Adipocyte (in vitro differentiated cells): ENCODE data around the gene IPO5.

Experiments
- DNase-seq: peaks from one replicate; pipeline ENCODE4 v3.0.0-alpha.2; 2015; ENCODE audit warnings: low read depth
- H3K27me3 ChIP-seq: replicated peaks from 2 replicates; pipeline ENCODE4 v1.7.0; 2013; ENCODE audit warnings: mild to moderate bottlenecking, low read length, moderate library complexity; ENCODE audit not compliant: control insufficient read depth, insufficient read depth
- H3K36me3 ChIP-seq: 2 replicates; pipeline ENCODE4 v1.7.0; 2013; ENCODE audit warnings: low read length, mild to moderate bottlenecking, moderate library complexity; ENCODE audit not compliant: control insufficient read depth, insufficient read depth, severe bottlenecking
- H3K4me1 ChIP-seq: 2 replicates; pipeline ENCODE4 v1.7.0; 2013; ENCODE audit warnings: mild to moderate bottlenecking, low read length, moderate library complexity; ENCODE audit not compliant: control insufficient read depth, insufficient read depth
- H3K4me3 ChIP-seq: 2 replicates; pipeline ENCODE4 v1.7.0; 2013; ENCODE audit warnings: mild to moderate bottlenecking, low read length, moderate library complexity
- H3K9ac ChIP-seq: 2 replicates; pipeline ENCODE4 v1.7.0; 2013; ENCODE audit warnings: mild to moderate bottlenecking, low read length, moderate library complexity
- H3K9me3 ChIP-seq: 2 replicates; pipeline ENCODE4 v1.7.0; 2013; ENCODE audit warnings: mild to moderate bottlenecking, low read length, moderate library complexity; ENCODE audit not compliant: control insufficient read depth

The IPO5 gene

DNA sequence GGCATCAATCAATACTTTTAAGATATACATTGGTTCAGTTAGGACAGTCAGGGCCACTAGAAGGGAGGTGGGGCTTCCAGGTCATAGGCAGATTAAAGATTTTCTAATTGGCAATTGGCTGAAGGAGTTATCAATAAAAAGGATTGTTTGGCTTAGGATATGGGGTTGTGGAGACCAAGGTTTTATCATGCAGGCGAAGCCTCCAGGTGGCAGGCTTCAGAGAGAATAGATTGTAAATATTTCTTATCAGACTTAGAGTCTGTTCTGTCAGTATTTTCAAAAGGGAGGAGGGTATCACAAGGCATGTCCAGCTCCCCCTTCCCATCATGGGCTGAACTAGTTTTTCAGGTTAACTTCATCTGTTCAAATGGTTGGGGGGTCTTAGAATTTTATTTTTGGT lies 112.0 kb downstream of the IPO5 start:
- no peak overlapping the region for H3K9ac ChIP-seq
- no peaks in the 10 kb centered on the region for H3K4me1 ChIP-seq
- no peak overlapping the region for H3K4me3 ChIP-seq
- DNase-seq: no peak
- no peaks in the 10 kb centered on the region for H3K36me3 ChIP-seq
- no peaks in the 10 kb centered on the region for H3K9me3 ChIP-seq
- H3K27me3 ChIP-seq: no peaks in the 10 kb centered on the region

DNA sequence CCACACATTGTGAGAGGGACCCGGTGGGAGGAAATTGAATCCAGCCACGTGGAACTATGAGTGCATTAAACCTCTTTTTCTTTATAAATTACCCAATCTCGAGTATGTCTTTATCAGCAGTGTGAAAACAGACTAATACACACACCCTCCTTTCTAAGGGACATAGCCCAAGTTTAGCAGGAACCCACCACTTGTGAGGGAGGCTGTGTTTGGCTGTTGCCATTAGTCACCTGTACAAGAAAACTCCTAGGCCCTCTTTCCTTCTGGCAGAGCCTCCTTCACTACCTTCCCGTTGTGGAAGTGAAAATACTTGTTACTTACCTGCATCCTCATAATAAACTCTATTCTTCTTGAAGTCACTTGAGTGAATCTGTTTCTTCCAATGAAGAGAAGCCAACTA lies 113.2 kb downstream of the IPO5 start:
- Histone ChIP-seq H3K9ac (no peak overlapping the region), H3K9me3 (no peaks in the 10 kb centered on the region), H3K4me3 (no peak overlapping the region), H3K4me1 (no peaks in the 10 kb centered on the region), H3K27me3 (no peaks in the 10 kb centered on the region), H3K36me3 (no peaks in the 10 kb centered on the region)
- DNase-seq: no peak

DNA sequence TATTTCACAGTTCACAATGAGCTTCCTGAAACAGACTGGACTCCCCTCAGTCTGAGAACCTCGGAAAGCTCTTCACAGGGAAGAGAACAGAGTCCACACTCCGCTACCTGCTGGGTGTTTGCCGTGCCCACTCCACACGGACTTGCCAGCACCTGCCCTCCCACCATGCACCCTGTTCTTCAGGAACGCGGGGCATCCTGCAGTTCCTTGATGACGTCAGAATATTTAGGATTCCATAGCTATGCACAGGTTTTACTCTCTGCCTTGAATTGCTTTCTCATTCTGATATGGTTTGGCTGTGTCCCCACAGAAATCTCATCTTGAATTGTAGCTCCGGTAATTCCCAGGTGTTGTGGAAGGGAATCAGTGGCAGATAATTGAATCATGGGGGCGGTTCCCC lies 115.0 kb downstream of the IPO5 start:
- no peaks in the 10 kb centered on the region for H3K4me1 ChIP-seq
- no peaks in the 10 kb centered on the region for H3K36me3 ChIP-seq
- no peak overlapping the region for H3K9ac ChIP-seq
- H3K27me3 ChIP-seq: no peaks in the 10 kb centered on the region
- H3K9me3 ChIP-seq: no peaks in the 10 kb centered on the region
- no peak overlapping the region for H3K4me3 ChIP-seq
- DNase-seq: no peak

DNA sequence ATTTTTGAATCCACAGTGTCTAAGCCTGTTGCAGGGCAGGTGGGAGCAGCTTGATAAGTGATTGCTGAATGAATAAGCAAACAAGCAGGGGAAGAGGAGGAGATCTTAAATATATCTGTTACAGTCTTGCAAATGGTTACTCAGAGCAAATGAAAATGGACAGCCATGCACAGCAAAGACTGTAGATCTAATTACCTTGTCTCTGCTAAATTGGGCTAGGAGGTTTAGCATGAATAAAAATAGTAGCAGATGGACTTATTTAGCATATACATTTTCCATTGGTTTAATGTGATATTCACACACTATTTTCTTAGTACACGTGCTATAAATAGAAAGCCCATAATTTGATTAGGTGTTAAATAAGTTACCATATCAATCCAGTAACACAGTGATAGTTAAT lies 116.5 kb downstream of the IPO5 start:
- Histone ChIP-seq H3K9me3 (no peaks in the 10 kb centered on the region), H3K9ac (no peak overlapping the region), H3K4me1 (no peaks in the 10 kb centered on the region), H3K4me3 (no peak overlapping the region), H3K27me3 (peaks cover 6% of the 10 kb centered on the region), H3K36me3 (no peaks in the 10 kb centered on the region)
- no peak for DNase-seq

DNA sequence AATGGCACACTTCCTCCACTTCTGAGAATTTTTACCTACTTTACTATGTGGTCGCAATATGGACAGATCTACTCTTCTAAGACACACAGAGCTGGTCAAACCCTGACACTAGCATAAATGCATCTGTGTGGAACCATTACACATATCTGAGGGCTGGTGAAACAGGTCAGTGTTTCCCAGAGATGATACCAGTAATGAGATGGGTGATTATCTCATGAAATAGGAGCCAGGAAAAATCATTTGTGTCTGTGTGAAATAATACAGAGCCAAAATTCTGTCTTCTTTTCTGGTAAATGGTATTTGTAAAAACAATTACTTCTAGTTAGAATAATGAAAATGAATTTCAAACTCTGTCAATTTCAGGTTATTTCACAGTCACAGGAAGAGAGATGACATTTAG lies 117.8 kb downstream of the IPO5 start:
- H3K9me3 ChIP-seq: no peaks in the 10 kb centered on the region
- H3K36me3 ChIP-seq: no peaks in the 10 kb centered on the region

DNA sequence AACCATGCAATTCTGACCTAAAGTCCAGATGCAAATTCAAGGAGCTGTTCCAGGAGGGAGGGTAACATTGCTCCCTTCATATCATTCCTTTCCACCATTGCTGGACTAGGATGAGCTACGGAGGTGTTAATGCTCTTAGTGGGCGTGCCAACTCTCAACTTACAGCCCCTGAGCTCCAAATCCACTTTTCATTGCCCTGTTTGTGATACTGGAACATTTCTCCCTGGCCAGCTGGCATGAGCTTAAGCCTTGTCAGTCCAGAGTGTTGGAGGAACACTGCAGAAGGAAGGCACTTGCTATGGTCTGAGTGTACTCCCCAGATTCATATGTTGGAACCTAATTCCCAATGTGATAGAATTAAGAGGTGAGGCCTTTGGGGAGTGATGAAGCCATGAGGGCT lies 119.0 kb downstream of the IPO5 start:
- peaks cover 7% of the 10 kb centered on the region for H3K27me3 ChIP-seq
- no peaks in the 10 kb centered on the region for H3K4me1 ChIP-seq
- H3K36me3 ChIP-seq: no peaks in the 10 kb centered on the region
- H3K4me3 ChIP-seq: no peak overlapping the region
- no peak for DNase-seq
- H3K9me3 ChIP-seq: no peaks in the 10 kb centered on the region
- no peak overlapping the region for H3K9ac ChIP-seq

More for the DNA sequence above, 117.8 kb downstream of the IPO5 start:
- peaks cover 7% of the 10 kb centered on the region for H3K27me3 ChIP-seq
- no peak for DNase-seq
- no peak overlapping the region for H3K9ac ChIP-seq
- no peaks in the 10 kb centered on the region for H3K4me1 ChIP-seq
- no peak overlapping the region for H3K4me3 ChIP-seq
